Measurements from ENCODE around the gene RPS26. TPM values are rescaled to one million over a fixed set of nuclear protein-coding genes. Genes with fewer than 3 reads are reported as not detected.

Gene RPS26
- total and polyA plus RNA-seq, 2 of the 13 experiments (the other 11 are each of a cell fraction or from before 2014, with no cell fraction given) = 150 to 421 TPM

- BruUV-seq (replicated peaks) = TSS peak; percentile 38
- peak overlapping the region; percentile 99 for H3K27ac ChIP-seq (ENCODE audit: extremely low read length, insufficient read depth, low read length)
- 2% methylated on average over 10 of the region's 50 CpGs for WGBS (ENCODE audit: low lambda C conversion rate)
- DNase-seq (ENCODE audit: low spot score) = peak; percentile 81
- H3K4me2 ChIP-seq (ENCODE audit: low read depth, low read length) = peak overlapping the region; percentile 98
- H3K9ac ChIP-seq (ENCODE audit: insufficient read depth, low read depth, low read length) = peak overlapping the region; percentile 96
- in situ Hi-C loops (cut with HindIII; ENCODE audit: extremely low pct_ligation_motif_present, low pct_unique_long_range_greater_than_20kb) (no loop called here), intact Hi-C loops (cut with micrococcal nuclease; ENCODE audit: unreplicated experiment) (loop anchor here (1.0 to 2.0 kb wide), 3 partner anchors 25 to 39 kb away; partner anchors contain the start of genes PA2G4 and ZC3H10)
- ChIA-PET CTCF (ENCODE audit: low intra/inter-chr PET ratio, low total read pairs) (interaction anchor here (0.9 to 1.5 kb wide), 5 partner anchors 25 to 110 kb away, joined by 3 to 10 read pairs (median 4); partner anchors contain the start of genes PA2G4 and RPL41), POLR2A (interaction anchor here (0.9 to 10.2 kb wide), 16 partner anchors 9 to 249 kb away, joined by 3 to 279 read pairs (median 6); partner anchors contain the start of genes CNPY2, DNAJC14, ESYT1 and PA2G4)
- H2AFZ ChIP-seq (ENCODE audit: low read length) = no peak overlapping the region
- H3K4me3 ChIP-seq (replicated peaks in 1 of 3; ENCODE audit: insufficient read depth in 1 of 3, low read depth in 2 of 3, low read length in 3 of 3) = peak overlapping the region; percentile 89 to 96 (median 91)
- H3K79me2 ChIP-seq (ENCODE audit: insufficient read depth, low read length) = peaks cover 31% of the 10 kb centered on the region
- no peaks in the 10 kb centered on the region; a peak in 1 of 5 replicates for H3K27me3 ChIP-seq (ENCODE audit: control insufficient read depth in 1 of 2, insufficient read depth in 2 of 2, low read length in 2 of 2)
- H3K9me3 ChIP-seq (ENCODE audit: low read length) = no peaks in the 10 kb centered on the region
- H3K4me1 ChIP-seq (ENCODE audit: insufficient read depth, low read length) = peaks cover 49% of the 10 kb centered on the region
- 0 out of 2 replicates have a peak, but pooled peaks cover 3% of the 10 kb centered on the region for H4K20me1 ChIP-seq (ENCODE audit: insufficient read depth, low read length)
- peaks cover 6 to 13% of the 10 kb centered on the region in 2 experiments for H3K36me3 ChIP-seq (replicated peaks in 1 of 2; ENCODE audit: control insufficient read depth in 1 of 2, insufficient read depth in 2 of 2, low read length in 2 of 2)
- ATAC-seq = peak; percentile 61
- FAIRE-seq = peak; percentile 39
- peak; percentile 33 for TF ChIP-seq SKI (IDR thresholded peaks at IDR 0.05; ENCODE audit: partially characterized antibody)
- 0 out of 2 replicates have a peak, but pooled peaks have one; percentile 7 for TF ChIP-seq HMG20B (CRISPR knock-in tag; conservative IDR thresholded peaks at IDR 0.05)
- TF ChIP-seq PBX3 (CRISPR knock-in tag; IDR thresholded peaks at IDR 0.05; ENCODE audit: borderline replicate concordance) = no peak
- TF ChIP-seq ZFP41 (CRISPR knock-in tag; IDR thresholded peaks at IDR 0.05; ENCODE audit: borderline replicate concordance) = peak; percentile 46; the same call in 1 of the 2 replicates
- no peak for TF ChIP-seq SP5 (CRISPR knock-in tag; IDR thresholded peaks at IDR 0.05; ENCODE audit: borderline replicate concordance, low read depth)
- TF ChIP-seq ZNF646 (CRISPR knock-in tag; IDR thresholded peaks at IDR 0.05) = no peak
- TF ChIP-seq HNRNPLL (IDR thresholded peaks at IDR 0.05; ENCODE audit: low read depth, low read length, poor library complexity, severe bottlenecking) = peak; percentile 60
- no peak for TF ChIP-seq ZNF256 (CRISPR knock-in tag; conservative IDR thresholded peaks at IDR 0.05)
- TF ChIP-seq IRF2 (CRISPR knock-in tag; IDR thresholded peaks at IDR 0.05) = peak; percentile 39; the same call in 1 of the 2 replicates
- TF ChIP-seq TBX2 (CRISPR knock-in tag; IDR thresholded peaks at IDR 0.05; ENCODE audit: borderline replicate concordance) = peak; percentile 48; the same call in 1 of the 2 replicates
- no peak for TF ChIP-seq ZNF24 (IDR thresholded peaks at IDR 0.05)
- peak; percentile 56 for TF ChIP-seq ZSCAN25 (CRISPR knock-in tag; IDR thresholded peaks at IDR 0.05)
- TF ChIP-seq RBM22 (optimal IDR thresholded peaks at IDR 0.05; ENCODE audit: low read length) = peak; percentile 84
- no peak for TF ChIP-seq KDM1A (CRISPR knock-in tag; IDR thresholded peaks at IDR 0.05)
- TF ChIP-seq ZNF496 (CRISPR knock-in tag; IDR thresholded peaks at IDR 0.05; ENCODE audit: insufficient replicate concordance) = no peak
- TF ChIP-seq ZNF138 (CRISPR knock-in tag; IDR thresholded peaks at IDR 0.05; ENCODE audit: low read depth) = no peak
These were observed 37.4 kb downstream of the RPS26 start for GRCh38 chr12:56078931-56079722.
